Osteoblast (primary cell): ENCODE results near the gene INPP5A. TPM values are rescaled to one million over a fixed set of nuclear protein-coding genes. Genes with fewer than 3 reads are reported as not detected.
A peak's percentile ranks its signal among the peaks of the same experiment; 100 is the strongest.

Experiments
- DNase-seq: peaks from one replicate; pipeline ENCODE4 v3.0.0; 2011; ENCODE audit warnings: low spot score, mixed read lengths; ENCODE audit not compliant: insufficient read length; ENCODE audit errors: missing footprints
- H2AFZ ChIP-seq: 2 replicates; pipeline ENCODE4 v1.6.0; 2011; ENCODE audit warnings: mild to moderate bottlenecking, low read length
- H3K27ac ChIP-seq: 2 replicates; pipeline ENCODE4 v1.5.1; 2011; ENCODE audit warnings: mild to moderate bottlenecking, low read depth, low read length, moderate library complexity
- H3K27me3 ChIP-seq: 2 replicates; pipeline ENCODE4 v1.6.0; 2012; ENCODE audit warnings: mild to moderate bottlenecking, control low read depth, inconsistent platforms, low read length, moderate library complexity; ENCODE audit not compliant: insufficient read depth
- H3K36me3 ChIP-seq: 2 replicates; pipeline ENCODE4 v1.5.1; 2011; ENCODE audit warnings: mild to moderate bottlenecking, low read length, control low read depth, moderate library complexity; ENCODE audit not compliant: insufficient read depth
- H3K4me1 ChIP-seq: 2 replicates; pipeline ENCODE4 v1.5.1; 2011; ENCODE audit warnings: mild to moderate bottlenecking, low read length, control low read depth, moderate library complexity; ENCODE audit not compliant: insufficient read depth
- H3K4me2 ChIP-seq: 2 replicates; pipeline ENCODE4 v1.6.0; 2011; ENCODE audit warnings: mild to moderate bottlenecking, low read length; ENCODE audit not compliant: insufficient read depth
- H3K4me3 ChIP-seq: fragments of 200-600 bp; sonication (generic); 3 replicates; pipeline ENCODE4 v1.5.1; 2012; ENCODE audit warnings: mild to moderate bottlenecking, low read length, inconsistent platforms; ENCODE audit not compliant: insufficient read depth
- H3K79me2 ChIP-seq: 2 replicates; pipeline ENCODE4 v1.6.0; 2012; ENCODE audit warnings: mild to moderate bottlenecking, low read length, control low read depth, inconsistent platforms; ENCODE audit not compliant: insufficient read depth
- H3K9me3 ChIP-seq: 2 replicates; pipeline ENCODE4 v1.5.1; 2011; ENCODE audit warnings: low read depth, low read length, control low read depth
- H4K20me1 ChIP-seq: 2 replicates; pipeline ENCODE4 v1.6.0; 2012; ENCODE audit warnings: mild to moderate bottlenecking, low read length, control low read depth; ENCODE audit not compliant: insufficient read depth
- CTCF ChIP-seq: IDR thresholded peaks from 2 replicates; pipeline ENCODE4 v1.5.1; 2011; ENCODE audit warnings: mild to moderate bottlenecking, low read depth, low read length, moderate library complexity; ENCODE audit errors: extremely low read depth
- total RNA-seq: library from RNA; depleted of rRNA; stranded (reverse); fragments of >200 nt; gene quantifications from 2 replicates; pipeline ENCODE4 v1.2.3, GENCODE V29; 2012

Gene INPP5A
- total RNA-seq, 1 donor, result 22.8 TPM

DNA sequence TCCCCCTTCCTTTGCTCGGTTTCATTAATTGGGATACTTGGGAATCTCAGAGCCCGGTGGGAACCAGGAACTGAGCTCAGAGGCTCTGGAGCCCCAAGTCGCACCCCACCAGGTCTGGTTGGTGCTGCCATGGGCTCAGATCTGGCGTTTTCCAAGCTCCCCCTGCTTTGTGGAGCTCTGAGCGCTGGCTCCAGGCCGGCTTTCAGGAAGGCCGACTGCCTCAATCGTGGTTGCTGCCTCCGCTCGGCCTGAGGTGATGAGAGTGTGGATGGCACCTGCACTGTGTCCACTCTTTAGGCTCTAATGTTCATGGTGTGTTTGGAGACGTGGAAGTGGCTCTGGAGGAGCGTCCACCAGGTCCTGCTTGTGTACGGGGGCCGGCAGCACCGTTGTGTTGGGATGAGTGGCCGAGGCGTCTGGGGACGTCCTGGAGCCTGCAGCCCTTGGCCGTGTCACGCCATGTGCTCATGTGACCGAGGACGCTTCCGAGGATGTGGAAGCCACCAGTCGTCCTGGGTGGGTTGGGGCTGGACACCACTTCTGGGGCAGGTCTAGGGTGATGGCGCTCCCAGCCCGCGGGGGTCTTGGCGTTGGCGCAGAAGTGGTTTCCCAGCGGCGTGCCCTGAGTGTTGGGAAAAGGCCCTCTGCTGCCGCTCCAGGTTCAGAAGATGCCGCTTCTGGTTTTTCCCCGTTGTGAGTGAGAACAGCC is 8.2 kb downstream of the INPP5A start:
- no peak for DNase-seq
- no peak overlapping the region for H3K4me3 ChIP-seq
- peaks cover 3% of the 10 kb centered on the region for H3K4me1 ChIP-seq
- H3K27me3 ChIP-seq, result no peaks in the 10 kb centered on the region
- H3K79me2 ChIP-seq, result peaks cover 93% of the 10 kb centered on the region
- H3K9me3 ChIP-seq, result no peaks in the 10 kb centered on the region
- H3K36me3 ChIP-seq, result peaks cover 3% of the 10 kb centered on the region
- no peak for TF ChIP-seq CTCF
- peaks cover 83% of the 10 kb centered on the region for H4K20me1 ChIP-seq
- H3K4me2 ChIP-seq, result no peak overlapping the region
- no peak overlapping the region for H3K27ac ChIP-seq
- H2AFZ ChIP-seq, result no peak overlapping the region

DNA sequence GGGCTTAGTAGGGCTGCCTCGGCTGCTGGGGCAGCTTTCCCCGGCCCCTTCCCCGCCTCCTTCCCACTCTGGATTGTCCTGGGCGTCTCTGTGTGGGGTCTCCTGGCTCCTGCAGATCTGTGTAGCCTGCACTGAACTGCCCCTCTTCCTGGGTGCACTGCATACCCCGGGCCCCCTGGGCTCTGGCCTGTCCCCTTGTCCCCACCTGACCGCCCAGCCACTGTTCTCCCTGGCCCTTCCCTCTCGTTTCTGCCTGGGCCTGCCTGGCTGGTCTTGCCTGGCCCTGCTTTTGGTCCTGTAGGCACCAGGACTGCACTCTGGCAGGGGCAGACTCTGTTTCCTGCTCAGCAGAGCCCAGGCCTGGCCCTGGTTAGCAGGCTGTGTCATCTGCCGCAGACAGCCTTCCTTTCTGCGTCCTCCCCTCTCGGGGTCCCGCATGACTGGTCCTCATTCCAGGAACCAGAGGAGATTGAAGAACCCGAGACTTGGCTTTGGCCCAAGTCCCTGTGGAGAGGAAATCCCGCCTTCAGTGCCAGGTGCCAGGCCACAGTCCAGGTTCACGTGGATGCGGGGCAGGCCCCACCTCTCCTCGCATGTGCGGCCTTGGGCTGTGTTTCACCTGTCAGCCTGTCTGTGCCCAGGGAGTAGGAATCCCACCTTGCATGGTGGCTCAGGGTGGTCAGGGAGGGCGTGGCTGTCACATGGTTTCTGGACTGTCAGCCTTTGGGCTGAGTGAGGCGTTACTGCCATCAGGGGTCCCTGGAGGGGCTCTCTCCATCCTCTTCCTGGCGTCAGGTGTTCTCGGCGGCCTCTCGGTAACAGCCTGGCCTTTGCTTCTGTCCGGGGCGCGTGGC is 9.2 kb downstream of the INPP5A start:
- Histone ChIP-seq H3K4me3 (no peak overlapping the region), H3K27me3 (no peaks in the 10 kb centered on the region), H3K27ac (no peak overlapping the region), H3K36me3 (peaks cover 3% of the 10 kb centered on the region), H2AFZ (no peak overlapping the region), H3K9me3 (no peaks in the 10 kb centered on the region), H3K4me2 (no peak overlapping the region), H3K4me1 (no peaks in the 10 kb centered on the region), H4K20me1 (peaks cover 83% of the 10 kb centered on the region), H3K79me2 (peaks cover 93% of the 10 kb centered on the region)
- no peak for TF ChIP-seq CTCF
- peak; percentile 81 for DNase-seq

- Histone ChIP-seq H4K20me1 (peaks cover 79% of the 10 kb centered on the region), H2AFZ (no peak overlapping the region), H3K36me3 (peaks cover 3% of the 10 kb centered on the region), H3K27me3 (no peaks in the 10 kb centered on the region), H3K4me1 (no peaks in the 10 kb centered on the region), H3K4me3 (no peak overlapping the region), H3K9me3 (no peaks in the 10 kb centered on the region), H3K79me2 (peaks cover 89% of the 10 kb centered on the region), H3K27ac (no peak overlapping the region), H3K4me2 (no peak overlapping the region)
- no peak for DNase-seq
- TF ChIP-seq CTCF, result no peak
These were observed 9.9 kb downstream of the INPP5A start for GRCh38 chr10:132547421-132547861.

DNA sequence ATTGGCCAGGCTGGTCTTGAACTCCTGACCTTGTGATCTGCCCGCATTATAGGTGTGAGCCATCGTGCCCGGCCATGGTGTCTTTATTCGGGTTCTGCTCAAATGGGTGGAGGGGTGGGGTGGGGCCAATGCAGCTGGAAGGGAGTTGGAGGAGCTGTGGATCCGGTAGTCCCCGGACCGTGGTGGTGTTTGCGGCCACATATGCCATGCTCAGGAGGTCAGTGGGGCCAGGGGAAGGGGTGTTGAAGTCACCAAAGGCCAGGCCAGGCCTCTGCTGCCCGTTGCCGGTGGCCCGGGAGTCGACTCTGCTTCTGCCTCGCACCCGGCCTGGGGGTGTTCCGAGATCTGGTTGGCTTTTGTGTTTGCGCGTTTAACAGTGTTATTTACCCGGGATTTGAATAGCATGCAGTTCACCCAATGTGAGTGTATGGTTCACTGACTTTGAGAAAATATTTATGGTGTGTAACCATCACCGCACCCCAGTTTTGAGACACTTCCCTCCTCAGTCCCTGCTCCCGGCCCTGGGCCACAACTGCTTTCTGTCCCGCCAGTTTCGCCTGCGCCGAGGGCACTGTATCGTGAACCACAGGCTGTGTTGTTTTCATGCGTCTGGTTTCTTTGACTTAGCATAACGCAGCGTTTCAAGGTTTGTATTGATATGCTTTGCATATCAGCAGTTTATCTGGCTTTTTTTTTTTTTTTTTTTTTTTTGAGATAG is 10.7 kb downstream of the INPP5A start:
- H3K4me2 ChIP-seq, result no peak overlapping the region
- H2AFZ ChIP-seq, result no peak overlapping the region
- TF ChIP-seq CTCF, result no peak
- H3K4me3 ChIP-seq, result no peak overlapping the region
- H3K9me3 ChIP-seq, result no peaks in the 10 kb centered on the region
- H3K4me1 ChIP-seq, result no peaks in the 10 kb centered on the region
- H4K20me1 ChIP-seq, result peaks cover 73% of the 10 kb centered on the region
- H3K36me3 ChIP-seq, result peaks cover 3% of the 10 kb centered on the region
- H3K27ac ChIP-seq, result no peak overlapping the region
- no peak for DNase-seq
- H3K79me2 ChIP-seq, result peaks cover 81% of the 10 kb centered on the region
- H3K27me3 ChIP-seq, result no peaks in the 10 kb centered on the region
